ENCODE results near the gene SERPINE2.
A peak's percentile ranks its signal among the peaks of the same experiment; 100 is the strongest.
"Not testable (repeated sequence)": the region's sequence is repeated elsewhere in the genome, so short reads cannot be mapped to it uniquely, and the experiment has no call there.

The SERPINE2 gene

DNA sequence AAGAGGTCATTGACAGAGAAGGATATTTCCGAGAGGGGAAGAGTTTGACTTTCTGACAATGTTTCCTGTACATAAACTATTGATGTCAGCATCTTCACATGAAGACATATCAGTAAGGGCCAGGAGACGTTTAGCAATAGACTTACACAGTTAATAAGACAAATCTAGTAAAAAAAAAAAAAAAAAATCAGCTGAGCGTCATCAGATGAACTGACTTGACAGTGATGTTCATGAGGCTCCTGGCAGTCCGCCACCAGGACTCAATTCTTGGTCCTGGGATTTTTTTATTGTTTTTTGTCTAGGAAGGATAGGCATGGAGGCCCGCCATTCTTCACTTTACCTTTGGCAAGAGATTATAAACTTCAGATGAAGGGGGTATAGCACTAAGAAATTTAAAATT lies 67.4 kb downstream of the SERPINE2 start:
- DNase-seq: no peak

DNA sequence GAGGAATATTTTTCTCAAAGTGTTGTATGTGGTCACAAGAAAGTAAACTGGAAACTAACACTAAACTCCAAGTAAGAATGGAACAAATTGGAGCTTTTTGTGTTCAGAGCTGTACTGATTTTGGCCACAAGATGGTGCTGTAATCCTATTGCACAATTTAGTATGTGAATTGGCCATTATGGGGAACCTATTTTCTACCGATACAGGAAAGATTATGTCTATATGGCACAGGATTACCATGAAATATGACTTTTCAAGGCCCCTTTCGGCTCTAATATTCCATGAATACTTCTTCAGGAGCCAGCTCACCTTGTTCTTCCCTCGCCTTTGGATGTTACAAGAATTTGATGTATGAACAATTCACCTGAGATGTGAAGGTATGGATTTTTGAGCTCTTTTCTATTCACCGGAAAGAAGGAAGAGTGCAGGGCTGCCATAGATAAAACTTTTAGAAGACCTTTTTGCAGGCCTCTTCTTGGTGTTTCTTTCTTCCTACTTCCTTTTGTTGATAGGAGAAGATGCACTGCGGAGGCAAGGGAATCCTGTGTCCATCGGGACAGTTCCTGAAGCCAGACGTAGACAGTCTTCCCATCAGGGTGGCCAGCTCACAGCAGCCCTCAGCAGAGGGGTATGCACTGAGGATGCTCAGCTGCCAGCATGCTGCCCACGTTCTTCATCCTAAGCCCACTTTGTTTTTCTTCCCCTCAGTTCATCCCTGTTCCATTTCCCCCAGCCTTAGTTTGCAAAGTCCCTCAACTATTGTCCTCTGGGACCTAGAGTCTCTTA lies 68.5 kb downstream of the SERPINE2 start:
- peak in 1 of 2 experiments; percentile 50 for DNase-seq

DNA sequence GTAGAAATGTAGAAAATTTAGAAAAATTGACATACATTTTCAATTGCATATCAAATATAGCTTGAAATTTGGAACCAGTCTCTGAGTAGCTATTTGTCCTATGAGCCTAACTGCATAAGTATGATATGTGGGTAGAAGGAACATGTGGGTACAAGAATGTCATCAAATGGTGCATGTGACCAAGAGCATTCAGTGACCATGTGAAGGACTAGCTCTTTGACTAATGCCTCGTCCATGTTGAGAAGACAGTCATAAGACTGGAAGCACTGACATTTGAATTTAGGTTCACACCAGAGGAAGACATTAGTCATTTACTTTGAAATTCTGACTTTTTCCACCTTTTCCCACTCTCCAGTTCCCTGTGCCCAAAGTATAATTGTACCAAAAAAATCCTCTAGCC lies 69.2 kb downstream of the SERPINE2 start:
- DNase-seq: no peak

DNA sequence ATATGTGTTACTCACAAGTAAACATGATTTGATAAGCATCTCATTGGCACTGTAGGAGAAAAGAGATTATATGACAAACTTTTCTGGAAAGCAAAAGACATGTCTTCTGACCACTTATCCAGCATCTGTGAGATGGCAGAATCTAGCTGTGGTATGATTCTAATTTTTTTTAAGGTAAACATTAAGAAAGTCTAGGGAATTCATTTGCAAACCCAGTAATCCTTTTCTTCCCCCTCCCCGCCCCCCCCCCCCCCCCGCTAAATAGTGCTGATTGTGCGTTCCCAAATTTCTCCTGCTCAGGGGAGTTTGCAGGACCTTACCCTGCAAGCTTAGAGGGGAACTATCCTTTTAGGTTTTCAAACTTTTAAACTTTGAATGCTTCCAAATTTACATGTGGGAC lies 69.8 kb downstream of the SERPINE2 start:
- no peak for DNase-seq

DNA sequence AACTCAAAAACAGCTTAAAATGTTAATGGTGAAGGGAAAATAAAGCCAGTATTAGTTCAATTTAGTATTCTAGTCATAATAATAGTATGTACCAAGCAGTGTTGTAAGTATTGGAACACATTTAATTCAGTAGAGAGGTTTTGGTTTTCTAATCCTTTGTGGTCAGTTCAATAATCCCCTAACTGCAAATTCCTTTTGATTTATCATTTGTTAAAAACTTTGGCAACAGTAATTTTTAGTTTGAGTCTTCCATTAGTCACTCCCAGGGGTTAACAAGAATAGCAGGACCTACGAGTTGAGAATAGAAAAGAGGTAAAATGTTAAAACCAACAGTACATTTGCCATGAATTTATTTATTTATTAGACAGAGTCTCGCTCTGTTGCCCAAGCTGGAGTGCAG lies 71.1 kb downstream of the SERPINE2 start:
- no peak for DNase-seq

DNA sequence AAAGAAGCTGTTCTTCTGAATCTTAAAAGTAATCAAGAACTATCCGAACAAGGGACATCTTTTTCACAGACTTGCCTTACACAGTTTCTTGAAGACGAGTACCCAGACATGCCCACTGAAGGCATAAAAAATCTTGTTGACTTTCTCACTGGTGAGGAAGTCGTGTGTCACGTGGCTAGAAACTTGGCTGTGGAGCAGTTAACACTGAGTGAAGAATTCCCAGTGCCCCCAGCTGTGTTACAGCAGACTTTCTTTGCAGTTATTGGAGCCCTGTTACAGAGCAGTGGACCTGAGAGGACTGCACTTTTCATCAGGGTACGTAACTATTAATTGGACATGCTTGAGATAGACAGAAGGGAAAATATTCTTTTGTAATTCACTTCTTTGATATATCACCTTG lies 79.4 kb downstream of the SERPINE2 start:
- DNase-seq: no peak

DNA sequence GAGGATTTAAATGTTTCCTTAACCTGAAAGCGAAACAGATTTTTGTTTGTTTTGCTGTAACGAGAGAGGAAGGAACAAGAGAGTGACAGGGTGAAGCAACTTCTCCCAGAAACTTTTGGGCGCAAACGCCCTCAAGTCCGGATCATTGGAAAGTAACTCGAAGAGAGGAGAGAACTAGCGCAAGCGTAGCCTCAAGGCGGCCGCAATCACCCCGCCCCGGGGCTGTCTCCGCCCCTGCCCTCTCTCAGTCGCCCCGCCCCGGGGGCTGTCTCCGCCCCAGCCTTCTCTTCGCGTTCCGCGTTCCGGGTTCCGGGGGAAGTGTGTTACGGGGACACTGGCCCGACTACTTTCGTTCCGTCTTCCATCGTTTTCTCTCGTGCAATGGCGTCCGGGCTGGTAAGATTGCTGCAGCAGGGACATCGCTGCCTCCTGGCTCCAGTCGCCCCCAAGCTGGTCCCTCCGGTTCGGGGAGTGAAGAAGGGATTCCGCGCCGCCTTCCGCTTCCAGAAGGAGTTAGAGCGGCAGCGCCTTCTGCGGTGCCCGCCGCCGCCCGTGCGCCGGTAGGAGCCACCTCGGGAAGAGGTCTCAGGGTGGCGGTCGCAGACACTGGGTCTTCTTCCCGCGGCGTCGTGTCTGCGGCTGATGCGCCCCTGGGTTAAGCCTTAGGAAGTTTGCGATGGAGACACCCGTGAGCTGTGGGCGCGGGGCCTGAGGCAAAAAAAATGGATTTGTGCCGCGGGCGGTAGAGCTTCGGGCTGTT lies 81.8 kb downstream of the SERPINE2 start, which contains the start of gene MRPL44:
MRPL44 (plus strand) TSS at position 372 of the 760 bp plus-strand sequence; CDS start at position 382, 10 bp downstream.
- DNase-seq: peak; percentile 80 to 91

DNA sequence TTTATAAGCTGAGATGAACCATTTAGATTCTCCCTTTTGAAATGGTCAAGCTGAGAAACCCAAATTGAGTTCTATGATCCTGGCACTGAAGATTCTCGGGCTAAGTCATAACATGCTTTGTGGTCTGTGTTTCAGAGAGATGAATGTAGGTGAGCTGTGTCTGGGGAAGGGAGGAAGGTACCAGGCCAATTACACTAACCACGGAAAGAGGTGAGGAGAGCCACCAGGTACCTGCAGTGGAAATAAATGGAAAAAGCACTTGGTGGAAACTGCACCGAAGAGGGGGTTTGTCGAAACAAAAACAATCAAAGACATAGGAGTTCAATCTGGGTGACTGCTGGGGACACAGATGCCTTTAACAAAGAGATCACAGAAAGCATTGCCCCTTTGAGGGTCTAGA lies 82.8 kb downstream of the SERPINE2 start:
- DNase-seq: no peak

DNA sequence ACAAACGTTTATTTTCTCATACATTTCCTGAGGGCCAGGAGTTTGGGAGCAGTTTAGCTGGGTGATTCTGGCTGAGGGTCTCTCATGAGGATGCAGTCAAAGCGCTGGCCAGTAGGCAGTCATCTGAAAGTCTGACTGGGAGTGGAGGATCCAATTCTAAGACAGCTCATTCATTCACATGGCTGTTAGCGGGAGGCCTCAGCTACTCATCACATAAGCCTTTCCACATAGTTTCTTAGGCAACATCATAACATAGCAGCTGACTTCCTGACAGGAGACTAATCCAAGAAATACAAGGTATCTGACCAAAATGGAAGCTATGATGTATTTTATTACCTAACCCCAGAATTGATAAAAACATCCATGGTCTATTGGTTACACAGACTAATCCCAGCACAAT lies 84.7 kb downstream of the SERPINE2 start:
- no peak for DNase-seq

DNA sequence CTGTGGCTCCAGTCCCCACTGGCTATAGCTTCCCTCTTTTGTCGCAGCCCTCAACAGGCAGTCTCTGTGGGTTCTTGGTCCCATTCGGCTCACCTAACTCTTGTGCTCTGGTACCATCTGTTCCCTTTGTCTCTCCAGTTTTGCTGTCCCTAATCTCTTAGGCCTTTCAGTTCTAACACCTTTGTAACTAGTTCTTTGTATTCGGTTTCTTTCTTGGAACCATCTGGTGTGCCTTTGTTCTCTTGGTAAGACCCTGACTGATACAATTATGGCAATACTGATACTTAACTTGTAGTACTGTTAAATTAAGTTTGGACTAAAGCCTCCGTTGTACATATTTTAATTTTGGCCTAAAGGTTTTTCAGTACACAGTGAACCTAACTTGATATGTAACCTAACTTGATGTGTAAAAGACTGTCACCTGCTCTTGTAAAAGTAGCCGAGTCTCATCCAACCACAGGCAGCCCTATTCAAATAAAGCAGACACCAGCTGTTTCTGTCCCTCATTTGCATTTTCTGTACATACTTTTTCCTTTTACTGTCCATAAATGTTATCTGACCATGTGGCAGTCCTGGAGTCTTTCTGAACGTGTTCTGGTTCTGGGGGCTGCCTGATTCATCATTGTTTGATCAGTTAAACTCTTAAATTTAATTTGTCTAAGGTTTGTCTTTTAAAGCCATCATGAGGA lies 86.7 kb downstream of the SERPINE2 start:
- DNase-seq: no peak

DNA sequence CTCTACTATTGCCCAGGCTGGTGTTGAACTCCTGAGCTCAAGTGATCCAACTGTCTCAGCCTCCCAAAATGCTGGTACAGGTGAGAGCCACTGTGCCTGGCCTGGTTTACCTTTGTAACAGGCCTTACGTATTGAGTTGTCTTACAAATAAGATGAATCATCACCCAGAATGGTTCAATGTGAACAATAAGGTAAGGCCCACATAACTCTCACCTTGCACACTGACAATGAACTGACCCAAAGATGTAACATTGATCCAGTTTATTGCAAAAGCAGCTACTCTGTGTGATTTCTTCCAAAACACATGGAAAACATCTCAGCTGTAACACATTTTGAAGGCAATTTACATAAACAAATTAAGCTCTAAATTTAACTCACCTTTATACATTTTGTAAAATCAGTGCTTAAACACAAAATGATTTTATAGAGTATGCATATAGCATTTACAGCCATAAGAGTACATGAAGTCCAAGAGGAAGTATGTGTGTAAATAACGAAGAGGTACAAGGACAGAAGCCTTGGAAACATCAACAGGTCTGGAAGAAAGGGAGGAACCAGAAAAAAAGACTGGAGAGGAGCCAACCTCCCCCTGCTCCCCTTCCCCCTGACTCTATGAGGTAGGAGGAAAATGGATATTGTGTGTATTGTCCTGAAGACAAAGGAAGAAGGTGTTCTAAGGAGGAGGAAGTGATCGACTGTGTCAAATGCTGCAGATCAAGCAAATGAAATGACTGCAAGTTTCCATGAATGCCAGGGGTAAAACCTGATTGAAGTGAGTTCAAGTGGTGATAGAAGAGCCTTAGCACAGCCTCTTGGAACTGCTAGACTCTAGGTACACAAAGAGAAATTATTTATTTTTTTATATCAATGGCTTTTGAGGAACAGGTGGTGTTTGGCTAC lies 88.4 kb downstream of the SERPINE2 start:
- no peak for DNase-seq

DNA sequence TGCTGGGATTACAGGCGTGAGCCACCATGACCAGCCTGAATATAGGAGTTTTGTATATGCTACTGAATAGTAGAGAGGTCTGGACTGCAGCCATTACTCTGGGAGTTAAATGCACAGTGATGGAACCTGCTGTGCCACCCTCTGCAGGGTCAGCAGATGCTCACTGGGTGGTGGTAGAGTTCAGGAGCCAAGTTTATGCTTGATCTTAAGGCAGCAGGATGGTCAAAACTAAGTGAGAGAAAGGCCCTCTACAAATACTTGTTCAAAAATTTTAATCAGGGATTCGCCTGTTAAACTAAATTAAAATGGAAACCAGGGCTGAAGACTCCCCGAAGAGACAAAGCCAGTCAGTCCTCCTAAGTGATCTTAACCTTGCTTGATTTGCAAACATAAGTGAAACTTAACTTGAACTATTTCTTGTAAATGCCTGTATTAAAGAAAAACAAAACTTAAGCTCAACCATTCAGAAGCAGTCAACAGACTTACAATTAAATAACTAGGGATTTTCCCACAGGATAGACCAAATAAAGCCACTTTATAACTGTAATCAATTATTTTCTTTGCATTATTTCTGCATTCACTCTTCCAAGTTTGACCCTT lies 89.7 kb downstream of the SERPINE2 start:
- peak in 1 of 2 experiments; percentile 14 for DNase-seq

DNA sequence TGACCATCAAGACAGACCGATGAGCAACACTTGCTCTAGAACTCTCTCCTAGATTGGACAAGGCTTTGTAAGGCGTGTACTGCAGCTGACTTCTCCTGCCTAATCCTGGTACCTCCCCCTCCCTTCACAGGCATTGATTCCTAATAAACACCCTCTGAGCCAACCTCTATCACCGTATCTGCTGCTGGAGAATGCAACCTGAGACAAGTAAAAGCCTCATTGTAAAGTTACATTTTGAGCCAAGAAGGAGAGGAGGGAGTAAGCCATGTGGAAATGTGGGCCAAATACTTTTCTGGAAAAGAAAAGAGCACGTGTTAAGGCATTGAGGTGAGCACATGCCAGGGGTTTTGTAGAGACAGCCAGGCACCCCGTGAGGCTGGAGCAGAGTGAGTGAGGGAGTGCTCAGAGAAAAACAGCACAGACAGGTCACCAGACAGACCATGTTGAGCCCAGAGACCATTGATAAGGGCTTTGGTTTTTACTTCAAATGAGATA lies 91.3 kb downstream of the SERPINE2 start:
- DNase-seq: no peak

DNA sequence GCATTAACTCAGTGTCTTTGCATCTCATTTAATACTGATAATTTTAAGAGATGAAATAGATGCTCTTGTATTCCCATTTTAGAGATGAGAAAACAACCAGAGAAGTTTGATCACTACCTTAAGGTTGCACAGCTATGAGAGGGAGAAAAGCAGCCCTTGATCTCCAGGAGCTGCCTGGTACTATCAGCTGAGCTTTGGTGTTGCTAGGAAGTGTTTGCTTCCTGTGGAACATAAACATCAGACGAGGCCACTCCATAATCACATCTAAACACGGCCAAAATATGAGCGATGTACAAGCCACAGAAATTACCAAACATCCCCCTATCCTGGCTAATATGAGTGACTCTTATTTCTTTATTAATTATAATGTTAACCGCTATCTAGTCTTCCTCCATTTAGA lies 93.3 kb downstream of the SERPINE2 start:
- DNase-seq: no peak

DNA sequence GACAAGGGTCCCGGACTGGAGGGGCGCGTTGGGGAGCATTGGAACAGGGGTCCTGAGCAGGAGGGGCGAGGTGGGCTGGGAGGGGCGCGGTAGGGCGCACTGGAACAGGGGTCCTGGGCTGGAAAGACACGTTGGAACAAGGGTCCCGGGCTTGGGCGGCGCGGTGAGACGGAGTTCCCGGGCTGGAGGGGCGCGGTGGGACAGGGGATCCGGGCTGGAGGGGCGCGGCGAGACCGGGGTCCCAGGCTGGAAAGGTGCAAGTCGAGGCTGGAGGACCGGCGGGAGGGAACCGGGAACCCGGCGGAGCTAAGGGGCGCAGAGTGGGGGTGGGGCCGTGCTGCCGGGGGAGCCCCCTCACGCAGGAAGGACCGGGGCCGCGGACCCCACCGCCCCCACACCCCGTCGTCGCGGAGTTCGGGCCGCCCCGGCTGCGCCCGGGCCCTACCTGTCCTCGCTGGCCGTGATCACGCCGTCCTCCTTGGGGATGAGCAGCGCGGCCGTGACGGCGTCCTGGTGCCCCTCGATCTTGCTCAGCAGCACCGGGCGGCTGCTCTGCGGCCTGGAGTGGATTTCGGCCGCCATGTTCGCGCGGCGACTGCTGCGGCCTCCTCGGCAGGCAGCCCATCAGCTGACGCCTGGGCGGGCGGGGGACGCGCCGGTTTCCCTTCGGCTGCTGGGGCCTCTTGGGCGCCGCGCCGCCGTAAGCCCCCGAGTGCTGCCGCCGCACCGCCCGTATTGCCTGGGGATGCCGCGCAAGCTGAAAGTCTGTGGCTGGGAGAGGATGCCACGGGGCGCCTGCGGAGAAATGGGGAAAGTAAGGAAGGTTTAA lies 94.2 kb downstream of the SERPINE2 start, which contains the start of gene WDFY1:
WDFY1 (minus strand) TSS at position 633 of the 829 bp plus-strand sequence; CDS start at position 582, 51 bp downstream.
- DNase-seq: peak; percentile 17 to 76

DNA sequence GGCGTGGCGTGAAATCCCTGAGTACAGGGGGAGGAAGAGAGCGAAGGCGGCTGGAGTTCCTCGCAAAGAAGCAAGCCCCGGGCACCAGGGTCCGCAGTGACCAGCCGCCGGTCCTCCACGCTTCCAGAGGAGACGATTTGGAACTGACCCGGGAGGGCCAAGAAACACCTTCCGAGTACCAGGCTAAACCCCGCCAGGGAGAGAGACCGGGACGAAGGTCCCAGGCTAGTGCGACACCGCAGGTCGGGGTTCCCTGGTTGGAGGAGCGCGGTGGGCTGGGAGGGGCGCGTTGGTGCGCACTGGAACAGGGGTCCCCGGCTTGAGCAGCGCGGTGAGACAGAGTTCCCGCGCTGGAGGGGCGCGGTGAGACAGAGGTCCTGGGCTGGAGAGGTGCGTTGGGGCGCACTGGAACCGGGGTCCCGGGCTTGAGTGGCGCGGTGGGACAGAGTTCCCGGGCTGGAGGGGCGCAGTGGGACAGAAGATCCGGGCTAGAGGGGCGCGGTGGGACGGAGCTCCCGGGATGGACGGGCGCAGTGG lies 94.9 kb downstream of the SERPINE2 start:
- DNase-seq: no peak

DNA sequence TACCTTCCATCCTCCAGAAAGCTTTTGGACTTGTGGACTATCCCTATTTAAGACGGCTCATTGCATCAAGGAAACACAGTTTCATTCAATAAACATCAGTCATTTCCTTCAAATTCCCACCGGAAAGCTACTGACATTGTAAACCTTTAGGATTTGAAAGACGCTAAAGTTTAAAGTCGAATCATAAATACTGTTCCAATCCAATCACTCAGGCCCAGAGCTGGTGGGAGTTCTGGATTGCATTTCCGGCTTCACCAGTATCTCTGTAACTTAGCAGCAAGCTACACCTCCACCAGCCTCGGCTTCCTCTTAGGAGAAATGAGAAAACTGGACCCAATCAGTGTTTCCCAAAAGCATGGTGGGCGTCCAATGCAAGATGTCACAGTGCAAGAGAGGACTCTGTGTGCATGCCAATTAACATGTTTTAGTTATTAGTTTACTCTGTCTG lies 95.5 kb downstream of the SERPINE2 start:
- DNase-seq: peak in 1 of 2 experiments; percentile 64

DNA sequence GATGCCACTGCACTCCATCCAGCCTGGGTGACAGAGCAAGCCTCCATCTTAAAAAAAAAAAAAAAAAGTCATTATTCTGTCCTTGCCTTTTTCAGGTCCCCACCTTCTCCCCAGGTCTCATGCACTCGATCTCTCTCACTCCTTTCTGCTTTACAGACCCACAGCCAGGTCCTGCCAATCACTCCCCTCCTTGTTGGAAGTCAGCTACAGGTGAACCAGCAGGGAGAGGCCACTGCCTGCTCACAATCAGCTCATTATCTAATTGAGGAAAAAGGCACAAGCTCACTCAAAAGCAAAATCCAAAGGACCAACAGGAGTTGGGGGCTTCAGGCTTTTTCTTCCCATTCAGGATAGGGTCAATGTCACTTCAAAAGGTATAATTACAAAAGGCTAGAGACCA lies 96.0 kb downstream of the SERPINE2 start:
- DNase-seq: no peak

DNA sequence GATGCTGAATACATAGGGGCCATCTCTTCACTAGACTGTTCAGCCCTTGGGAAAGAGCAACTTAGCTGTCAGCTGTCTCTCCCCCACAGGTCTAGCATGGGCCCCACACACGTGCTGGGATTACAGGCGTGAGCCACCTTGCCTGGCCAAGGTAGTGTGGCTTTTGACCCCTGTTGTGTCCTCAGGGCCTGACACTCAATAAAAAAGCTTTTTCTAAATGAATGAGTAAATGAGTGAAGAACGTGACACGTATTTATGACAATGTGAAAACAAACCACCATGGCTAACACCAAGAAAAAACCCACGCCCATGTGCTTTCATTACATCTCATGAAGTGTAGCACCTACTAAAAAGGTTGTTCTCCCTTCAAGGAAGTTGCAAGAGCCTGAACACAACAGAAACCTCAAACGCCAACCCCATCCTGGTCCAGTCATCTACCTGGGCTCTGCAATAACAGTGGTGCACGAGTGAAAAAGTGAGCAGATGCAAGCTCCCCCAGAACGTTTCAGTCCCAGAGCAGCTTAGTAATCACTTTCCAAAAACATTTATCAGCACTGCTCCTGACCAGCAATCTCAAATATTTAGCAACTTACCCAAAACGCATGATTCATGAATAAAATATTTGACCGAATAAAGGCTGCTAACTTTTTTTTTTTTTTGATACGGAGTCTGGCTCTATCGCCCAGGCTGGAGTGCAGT lies 97.4 kb downstream of the SERPINE2 start:
- no peak for DNase-seq

DNA sequence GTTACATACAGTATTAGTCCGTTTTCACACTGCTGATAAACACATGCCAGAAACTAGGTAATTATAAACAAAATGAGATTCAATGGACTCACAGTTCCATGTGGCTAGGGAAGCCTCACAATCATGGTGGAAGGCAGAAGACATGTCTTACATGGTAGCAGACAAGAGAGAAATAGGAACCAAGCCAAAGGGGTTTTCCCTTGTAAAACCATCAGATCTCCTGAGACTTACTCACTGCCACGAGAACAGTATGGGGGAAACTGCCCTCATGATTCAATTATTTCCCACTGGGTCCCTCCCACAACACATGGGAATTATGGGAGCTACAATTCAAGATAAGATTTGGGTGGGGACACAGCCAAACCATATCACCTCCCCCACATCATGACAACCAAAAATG lies 99.6 kb downstream of the SERPINE2 start:
- DNase-seq: not testable (repeated sequence)

Data from SW 1271 (cell line).